Hematopoietic multipotent progenitor cell treated with erythropoietin and hydrocortisone succinate and interleukin-3 and kit ligand, for 8 days (in vitro differentiated cells): Measurements from ENCODE around the gene NUDT3.
A peak's percentile ranks its signal among the peaks of the same experiment; 100 is the strongest.
"Not testable (repeated sequence)": the region's sequence is repeated elsewhere in the genome, so short reads cannot be mapped to it uniquely, and the experiment has no call there.

Experiments
- DNase-seq: peaks from one replicate; pipeline ENCODE4 v3.0.0-alpha.2; 2015

NUDT3 gene

DNA sequence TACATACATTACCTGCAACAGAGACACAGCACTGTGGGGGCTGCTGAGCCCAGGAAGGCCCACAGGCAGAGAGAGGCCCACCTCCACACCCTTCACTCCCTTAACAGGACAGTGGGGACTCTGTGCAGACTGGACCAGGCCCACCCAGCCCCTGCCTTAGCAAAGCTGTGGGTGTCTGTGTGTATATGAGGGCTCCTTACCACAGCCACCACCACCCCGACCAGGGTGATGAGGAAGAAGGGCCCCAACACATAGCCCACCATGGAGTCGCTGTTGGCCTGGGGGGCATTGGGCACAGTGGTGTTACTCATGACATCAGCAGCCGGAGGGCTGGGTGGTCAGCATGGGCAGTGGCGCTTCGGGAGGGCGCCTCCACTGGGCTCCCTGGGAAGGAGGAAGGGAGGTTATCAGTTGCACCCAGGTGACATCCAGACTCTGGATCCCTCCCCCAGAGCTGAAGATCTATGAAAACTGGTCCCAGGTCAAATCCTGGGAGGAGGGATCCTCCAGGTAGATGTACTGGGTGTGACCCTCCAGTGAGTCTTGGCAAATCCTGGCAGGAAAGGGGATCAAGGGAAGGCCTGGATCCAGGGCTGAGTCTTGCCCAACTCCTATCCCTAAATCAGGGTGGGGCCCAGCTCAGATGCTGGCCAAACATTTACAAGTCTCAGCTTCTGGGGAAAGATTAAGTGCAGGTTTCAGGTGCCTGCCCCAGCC, 144.8 kb downstream of the NUDT3 start:
- no peak for DNase-seq

DNA sequence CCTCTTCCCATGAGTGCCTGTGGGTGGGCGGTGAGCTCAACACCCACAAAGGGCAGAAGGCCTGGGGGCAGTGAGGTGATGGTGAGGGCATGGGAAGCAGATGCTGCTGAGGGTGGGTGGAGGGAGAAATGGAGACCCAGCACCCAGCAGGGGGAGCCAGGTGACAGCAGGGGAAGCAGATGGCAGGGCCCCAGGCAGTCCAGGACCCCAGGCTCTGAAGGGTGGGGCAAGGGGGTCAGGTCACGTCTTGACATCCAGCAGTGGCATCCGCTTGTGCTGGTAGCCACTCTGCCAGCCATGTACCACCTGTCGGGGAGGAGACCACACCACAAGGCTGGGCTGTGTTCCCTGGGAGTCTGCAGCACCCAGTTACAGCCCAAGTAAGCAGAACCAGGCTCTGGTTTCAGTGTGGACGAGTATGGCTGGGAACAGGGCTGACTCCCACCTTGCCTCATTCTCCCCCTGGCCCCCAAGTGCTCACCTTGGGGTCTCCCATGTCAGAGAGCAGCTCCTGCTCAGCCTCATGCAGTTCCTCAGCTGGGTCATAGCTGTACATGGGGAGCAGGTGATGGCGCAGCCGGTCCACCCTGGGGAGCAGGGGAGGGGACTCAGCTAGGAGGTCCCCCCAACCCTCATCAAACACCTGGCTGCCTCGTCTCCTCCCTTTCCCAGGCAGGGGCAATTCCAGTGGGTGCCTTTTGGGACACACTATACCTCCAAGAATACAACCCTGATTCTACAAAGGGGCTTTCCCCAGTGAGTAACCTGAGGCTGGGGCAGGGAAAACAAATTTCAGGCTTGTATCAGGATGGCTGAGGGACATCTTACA, 145.7 kb downstream of the NUDT3 start:
- peak; percentile 58 for DNase-seq

DNA sequence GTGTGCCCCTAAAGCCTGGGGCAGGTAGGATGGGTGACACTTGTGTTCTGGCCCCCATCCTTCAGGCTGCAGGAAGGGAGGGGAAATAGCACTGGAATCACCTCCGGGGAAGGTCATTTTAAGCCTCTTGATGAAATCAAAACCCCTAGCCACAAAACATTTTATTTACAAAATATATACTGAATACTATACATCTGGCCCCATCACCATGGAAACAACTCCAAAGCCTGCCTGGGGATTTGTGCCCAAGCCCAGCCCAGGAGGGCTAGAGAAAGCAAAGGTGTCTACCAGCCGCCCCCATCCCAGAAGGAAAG, 146.3 kb downstream of the NUDT3 start:
- DNase-seq = no peak

DNA sequence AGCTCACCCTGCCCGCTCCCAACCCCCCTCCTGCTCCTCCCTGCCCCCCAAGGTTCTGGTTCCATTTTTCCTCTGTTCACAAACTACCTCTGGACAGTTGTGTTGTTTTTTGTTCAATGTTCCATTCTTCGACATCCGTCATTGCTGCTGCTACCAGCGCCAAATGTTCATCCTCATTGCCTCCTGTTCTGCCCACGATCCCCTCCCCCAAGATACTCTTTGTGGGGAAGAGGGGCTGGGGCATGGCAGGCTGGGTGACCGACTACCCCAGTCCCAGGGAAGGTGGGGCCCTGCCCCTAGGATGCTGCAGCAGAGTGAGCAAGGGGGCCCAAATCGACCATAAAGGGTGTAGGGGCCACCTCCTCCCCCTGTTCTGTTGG, 146.7 kb downstream of the NUDT3 start:
- DNase-seq = not testable (repeated sequence)

DNA sequence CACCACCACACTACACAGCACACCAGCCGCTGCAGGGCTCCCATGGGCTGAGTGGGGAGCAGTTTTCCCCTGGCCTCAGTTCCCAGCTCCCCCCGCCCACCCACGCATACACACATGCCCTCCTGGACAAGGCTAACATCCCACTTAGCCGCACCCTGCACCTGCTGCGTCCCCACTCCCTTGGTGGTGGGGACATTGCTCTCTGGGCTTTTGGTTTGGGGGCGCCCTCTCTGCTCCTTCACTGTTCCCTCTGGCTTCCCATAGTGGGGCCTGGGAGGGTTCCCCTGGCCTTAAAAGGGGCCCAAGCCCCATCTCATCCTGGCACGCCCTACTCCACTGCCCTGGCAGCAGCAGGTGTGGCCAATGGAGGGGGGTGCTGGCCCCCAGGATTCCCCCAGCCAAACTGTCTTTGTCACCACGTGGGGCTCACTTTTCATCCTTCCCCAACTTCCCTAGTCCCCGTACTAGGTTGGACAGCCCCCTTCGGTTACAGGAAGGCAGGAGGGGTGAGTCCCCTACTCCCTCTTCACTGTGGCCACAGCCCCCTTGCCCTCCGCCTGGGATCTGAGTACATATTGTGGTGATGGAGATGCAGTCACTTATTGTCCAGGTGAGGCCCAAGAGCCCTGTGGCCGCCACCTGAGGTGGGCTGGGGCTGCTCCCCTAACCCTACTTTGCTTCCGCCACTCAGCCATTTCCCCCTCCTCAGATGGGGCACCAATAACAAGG, 147.3 kb downstream of the NUDT3 start:
- not testable (repeated sequence) for DNase-seq

DNA sequence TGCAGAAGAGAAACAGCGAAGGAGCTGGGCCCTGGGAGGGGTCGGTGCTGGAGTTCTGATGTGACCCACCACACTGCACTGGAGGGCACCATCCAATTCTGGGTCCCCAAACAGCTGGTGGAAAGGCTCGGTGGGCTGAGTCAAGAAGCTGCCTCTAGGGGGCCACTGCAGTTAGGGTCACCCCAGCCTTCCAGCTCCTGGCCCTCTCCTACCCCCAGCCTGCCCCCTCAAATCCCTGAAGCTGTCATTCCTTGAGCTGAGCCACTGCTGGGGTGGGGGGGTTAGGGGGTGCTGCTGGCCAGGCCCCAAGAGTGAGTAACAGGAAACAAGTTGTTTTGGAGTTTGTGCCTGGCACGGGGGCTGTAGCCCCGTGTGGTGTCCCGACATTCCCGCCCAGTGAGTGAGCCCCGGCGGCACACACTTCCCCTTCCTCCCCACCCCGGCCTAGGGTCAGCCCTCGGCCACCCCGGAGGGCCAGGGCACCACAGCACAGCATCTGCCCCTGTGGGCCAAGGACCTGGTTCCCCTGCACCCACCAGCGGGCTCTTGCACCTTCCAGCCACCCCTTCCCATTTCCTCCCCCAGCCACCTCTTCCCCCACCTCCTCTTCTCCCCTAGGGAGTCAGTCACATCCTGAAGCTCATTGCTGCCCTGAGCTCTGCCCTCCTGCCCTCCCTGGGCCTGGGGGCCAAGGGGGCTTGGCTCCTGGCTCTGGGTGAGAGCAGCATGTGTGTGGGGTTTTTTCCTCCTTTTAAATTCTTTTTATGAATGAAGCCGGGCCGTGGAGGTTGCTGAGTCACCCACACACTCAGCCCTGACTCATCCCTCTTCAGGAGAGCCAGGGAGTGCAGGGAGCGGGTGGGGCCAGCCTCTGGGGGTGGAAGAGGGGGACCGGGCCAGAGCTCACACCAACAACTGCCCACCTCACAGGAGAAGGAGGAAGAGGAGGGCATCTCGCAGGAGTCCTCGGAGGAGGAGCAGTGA, 148.3 kb downstream of the NUDT3 start:
- DNase-seq = peak; percentile 84

DNA sequence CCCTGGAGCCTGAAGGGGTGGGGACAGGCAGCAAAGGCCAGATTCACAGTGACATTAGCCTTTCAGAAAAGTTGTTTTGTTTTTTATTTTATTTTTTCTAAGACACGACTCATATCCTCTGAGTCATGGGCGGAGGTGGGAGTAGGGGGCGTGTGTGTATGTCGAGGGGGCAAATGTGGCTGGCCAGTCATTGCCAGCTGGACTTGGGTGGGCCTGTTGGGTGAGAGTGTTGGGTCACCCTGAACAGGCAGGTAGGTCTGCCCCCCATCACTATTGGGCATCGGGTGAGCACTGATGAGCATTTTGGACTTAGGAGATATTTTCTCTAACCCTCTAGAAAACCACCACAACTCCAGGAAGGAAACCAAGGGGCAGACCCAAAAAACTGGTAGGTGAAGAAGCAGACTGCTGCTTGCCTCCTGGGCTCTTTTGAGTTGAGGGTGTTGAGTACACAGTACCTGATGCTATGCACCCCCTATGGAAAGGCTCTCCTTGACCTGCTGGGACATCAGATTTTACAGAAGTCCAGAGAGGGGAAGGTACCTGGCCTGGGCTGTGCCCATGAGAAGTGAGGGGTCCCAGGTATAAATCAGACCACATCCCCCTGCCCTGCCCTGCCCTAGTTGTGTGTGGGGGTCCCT, 149.2 kb downstream of the NUDT3 start:
- DNase-seq = no peak

DNA sequence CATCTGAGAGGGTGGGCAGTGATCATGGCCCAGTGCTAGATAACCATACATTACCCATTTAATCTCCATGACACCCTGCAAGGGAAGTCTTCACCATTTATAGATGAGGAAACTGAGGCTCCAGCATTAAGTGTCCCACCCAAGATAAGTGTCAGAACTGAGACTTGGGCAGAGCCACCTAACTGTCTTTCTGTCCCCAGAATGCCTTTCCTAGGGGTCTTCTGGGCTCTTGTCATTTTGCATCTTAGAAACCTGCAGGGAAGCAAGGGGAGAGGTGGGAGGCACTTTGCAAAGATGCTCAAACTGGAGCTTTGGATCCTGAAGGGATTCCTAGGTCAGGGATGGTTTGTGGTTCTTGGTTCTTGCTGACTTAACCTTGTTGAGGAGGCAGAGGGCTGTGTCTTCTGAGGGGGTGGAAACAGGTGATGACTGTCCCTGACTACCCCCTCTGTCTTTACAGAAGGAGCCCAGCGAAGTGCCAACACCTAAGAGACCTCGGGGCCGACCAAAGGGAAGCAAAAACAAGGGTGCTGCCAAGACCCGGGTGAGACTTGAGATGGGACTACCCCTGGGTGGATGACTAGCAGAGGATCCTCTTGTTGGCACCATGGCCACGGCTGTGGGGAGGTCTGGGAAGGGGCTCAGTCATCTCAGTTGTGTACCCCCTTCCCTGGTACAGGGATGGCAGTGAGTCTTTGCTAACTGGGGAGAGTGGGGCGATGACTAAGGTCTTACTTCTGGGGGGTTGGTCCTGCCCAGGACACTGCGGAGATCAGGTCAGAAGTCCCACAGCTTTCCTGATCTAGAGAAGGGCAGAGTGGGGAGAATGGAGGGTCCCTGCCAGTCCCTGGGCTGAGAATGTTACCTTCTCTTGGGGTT, 150.0 kb downstream of the NUDT3 start:
- DNase-seq = no peak

DNA sequence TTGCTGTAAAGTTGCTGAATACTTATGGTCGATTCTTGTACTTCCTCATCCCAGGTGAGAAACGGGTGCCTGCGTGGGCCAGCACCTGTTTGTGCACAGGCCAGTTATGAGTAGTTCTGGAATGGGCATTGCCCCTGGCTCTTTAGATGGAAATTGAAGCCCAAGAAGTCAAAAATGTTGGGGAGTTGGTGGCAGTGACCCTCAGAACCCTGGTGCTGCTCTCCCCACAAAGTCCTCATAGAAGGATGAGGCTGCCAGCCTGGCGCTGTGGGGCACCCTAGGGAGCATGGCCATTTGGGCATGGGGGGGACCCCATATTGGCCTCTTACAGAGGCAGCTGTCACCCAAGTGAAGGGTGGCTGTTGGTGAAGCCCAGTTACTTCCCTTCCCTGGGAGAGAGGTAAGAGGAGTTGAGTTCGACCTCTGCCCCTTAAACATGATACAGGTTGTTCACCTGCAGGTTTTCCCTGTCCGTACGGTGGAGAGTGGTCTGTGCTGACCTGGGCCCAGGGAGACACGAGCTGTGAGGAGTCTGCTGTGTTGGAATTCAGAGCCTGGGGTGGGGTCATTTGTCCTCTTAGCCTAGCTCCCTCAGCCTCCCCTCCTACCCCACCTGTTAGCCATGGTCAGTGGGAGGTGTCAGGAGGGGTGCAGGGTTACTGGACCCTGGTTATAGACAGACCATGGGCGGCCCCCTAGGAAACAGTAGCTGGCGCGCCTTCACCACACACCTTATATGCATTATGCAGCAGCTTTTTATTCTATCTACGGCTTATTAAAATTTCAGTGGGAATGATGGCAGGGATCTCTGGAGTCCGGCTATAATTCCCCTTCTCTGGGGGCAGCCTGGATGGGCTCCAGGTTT, 150.9 kb downstream of the NUDT3 start:
- no peak for DNase-seq

DNA sequence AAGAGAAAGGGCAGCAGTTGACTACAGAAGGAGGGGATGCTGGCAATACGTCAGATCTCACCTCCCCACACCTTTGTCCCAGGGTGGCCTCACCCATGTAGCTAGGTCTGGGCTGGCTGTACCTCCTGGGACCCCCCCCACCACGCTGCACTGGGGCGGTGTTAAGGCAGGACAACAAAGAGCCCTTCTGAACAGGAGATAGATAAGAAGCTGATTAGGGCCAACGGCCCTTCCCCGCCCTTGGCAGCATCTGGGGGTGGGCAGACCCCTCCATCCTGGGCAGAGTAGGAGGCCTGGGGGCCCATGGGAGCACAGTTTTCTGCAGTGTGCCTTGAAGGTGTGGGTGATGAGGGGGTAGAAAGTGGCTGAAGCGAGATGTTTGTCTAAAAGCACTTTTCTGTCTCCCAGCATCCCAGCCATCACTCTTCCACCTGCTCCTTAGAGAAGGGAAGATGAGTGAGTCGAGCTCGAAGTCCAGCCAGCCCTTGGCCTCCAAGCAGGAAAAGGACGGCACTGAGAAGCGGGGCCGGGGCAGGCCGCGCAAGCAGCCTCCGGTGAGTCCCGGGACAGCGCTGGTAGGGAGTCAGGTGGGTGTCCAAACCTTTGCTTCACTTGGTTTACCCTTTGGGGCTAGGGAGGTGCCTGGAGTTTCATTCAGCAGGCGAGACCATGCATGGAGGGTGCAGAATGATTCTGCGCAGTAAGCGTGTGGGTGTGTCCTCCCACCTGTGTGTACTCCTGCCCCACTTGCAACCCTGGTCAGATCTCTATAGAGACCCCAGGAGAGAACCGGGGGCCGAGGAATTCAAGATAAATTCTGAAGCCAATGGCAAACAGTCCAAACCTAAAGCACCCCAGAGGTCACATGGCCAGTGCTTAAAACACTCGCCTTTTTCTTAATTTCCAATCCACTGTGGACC, 151.9 kb downstream of the NUDT3 start:
- no peak for DNase-seq

DNA sequence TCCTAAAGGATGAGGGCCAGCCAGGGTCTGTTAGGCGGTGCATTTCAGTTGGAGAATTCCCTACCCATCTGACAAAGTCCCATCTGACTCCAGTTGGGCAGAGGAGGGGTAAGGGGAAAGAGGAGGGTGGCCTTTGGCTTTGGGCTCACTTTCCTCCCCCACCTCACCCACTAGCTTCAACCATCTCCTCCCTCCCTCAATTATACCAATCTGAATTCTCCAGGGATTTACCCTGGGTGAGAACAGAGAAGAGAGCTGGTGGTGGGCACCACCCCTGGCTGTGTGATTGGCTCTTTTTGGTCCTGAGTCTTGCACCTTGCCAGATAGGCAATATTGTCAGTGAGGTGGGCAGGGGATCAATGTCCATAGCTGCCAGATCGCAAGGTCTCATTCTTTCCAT, 152.6 kb downstream of the NUDT3 start:
- no peak for DNase-seq

DNA sequence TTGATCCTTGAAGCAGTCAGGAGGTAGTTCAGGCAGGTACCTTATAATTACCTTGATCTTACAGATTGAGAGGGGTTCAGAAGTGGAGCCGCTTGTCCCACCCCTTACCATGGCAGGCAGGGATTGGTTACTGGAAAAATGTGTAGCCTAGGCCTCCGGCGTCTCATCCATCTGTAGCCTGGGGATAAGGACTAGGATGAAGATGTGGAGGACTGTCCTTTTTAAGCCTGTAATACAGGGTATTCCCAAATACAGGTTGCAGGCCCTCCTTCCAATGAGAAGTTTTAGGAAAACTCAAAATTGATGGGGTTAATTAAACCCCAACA, 153.0 kb downstream of the NUDT3 start:
- no peak for DNase-seq

DNA sequence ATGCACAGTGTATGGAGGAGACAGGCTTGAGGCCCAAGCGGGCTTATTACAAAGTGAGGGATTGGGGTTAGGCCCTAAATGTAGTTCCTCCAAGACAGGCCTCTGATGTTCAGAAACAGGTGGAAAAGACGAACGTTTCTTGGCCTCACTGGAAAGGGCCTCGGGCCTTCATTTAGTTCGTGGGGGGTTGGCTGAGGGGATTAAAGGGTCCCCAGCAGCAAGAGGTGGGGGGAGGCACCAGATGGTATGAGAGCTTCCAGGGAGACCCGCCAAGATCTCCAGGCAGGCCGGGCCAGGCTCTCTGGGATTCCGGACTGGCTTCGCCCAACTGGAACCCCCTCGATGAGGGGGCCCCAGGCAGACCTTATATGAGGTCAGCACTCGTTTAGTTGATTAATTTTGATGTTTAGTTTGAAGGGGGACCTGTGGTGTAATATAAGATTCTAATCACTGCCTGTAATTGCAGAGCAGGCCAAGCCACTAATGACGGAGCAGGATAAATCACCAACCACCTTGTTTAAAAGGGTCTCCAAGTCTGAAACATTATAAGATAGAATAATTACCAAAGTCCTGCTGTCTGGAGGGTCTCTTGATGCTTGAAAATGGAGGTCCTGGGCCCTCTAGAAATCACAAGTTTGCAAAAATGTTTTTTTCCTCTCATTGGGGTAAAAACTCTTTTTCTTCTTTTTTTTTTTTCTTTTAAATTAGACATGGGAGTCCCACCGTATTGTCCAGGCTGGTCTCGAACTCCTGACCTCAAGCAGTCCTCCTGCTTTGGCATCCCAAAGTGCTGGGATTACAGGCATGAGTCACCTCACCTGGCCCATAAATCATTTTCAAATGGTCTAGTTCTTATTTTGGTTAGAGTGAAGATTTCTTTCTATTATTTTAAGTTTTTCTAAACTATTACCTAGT, 153.6 kb downstream of the NUDT3 start:
- DNase-seq = no peak

DNA sequence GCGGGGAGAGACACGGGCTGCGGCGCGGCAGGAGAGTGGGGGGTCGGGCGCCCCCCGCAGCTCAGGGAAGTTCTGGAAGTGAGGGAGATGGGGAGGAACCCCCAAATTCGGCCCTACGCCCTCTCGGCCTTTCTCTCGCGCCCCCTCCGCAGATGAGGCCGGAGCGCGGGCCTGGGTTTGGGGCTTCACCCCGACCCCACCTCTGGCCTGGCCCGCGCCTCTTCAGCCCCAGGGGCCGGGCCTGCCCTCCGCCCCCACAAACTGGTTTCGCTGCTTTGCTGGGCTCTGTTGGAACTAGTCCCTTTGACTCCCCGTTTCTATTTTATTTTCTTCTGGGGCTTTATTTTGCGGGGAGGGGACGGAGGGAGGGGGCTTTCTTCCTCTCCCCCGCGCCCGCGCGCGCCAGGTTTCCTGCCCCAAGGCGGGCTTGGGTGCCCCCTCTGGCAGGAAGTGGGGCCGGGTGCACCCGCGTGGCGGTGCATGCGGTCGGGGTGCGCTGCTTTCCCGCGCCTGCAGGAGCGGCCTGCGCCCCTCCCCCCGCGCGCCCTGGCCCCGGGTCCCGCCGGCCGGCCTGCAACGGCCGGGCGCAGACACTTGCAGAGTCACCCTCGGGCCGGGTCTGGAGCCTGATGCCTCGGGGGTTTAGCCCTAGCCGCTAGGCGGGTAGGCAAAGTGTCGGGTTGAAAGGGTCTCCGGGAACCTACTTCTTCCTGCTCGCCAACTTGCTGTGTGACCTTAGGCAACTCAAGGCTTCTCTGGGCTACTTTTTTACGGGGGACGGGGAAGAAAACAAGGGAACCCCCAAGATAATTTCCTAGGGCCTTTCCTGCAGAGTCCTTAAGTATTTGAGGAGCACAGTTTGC, 154.5 kb downstream of the NUDT3 start:
- DNase-seq = peak; percentile 80

DNA sequence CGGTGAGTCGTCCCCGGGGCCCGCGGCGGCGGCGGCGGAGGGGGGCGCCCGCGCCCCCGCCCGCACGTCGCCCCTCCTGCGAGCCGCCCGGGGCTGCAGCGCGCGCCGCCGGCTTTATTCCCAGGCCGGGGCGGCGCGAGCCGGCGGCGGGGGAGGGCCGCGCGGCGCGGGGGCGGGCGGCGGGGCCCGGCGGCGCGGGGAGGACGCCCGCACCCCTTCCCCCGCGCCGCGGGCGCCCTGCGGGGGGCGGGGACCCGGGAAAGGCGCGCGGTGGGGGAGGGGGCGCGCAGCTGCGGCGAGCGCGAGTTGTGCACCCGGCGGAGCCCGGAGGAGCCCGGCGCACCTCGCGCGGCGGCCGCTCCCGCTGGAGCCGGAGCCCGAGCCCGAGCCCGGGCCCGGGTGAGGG, 155.2 kb downstream of the NUDT3 start:
- DNase-seq = no peak

DNA sequence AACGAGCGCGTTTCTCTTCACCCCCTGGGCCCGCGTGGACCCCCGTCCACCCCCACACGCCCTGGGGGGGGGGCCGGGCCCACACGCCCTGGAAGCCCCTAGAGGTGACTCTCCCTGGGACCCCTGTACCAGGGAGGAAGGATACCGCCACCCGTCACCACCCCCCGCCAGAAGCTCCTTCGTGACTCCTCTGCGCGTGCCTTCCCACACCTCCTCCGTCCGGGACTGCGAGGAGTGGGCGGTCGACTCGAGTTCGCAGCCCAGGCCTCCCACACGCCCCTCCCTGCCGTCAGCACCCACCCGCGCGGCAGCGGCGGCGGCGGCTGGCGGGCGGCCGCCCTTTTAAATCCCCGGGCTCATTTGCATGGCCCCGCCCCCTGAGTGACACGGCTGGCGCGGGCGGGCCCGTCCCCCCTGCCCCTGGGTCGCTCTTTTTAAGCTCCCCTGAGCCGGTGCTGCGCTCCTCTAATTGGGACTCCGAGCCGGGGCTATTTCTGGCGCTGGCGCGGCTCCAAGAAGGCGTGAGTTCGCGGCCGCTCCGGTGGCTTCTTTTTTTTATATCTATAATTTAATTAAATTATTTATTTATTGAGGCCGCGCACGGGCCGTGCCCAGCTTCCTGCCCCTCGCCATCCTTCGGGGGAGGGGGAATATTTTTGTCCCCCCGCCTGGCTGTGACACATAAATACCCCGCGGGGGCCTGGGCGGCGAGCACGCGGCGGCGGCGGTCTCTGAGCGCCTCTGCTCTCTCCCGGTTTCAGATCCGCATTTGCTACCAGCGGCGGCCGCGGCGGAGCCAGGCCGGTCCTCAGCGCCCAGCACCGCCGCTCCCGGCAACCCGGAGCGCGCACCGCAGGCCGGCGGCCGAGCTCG, 155.8 kb downstream of the NUDT3 start, which contains the start of gene HMGA1:
Gene HMGA1, plus strand, starts transcription at position 431 of the 873 bp plus-strand sequence. CDS start 3,908 bp downstream, outside the sequence.
- DNase-seq = peak; percentile 94
